MM.1S (cell line): Measurements from ENCODE around the gene SPDL1.

Source experiments
- DNase-seq: peaks from one replicate; pipeline ENCODE4 v3.0.0-alpha.2; 2015
- H2AFZ ChIP-seq: fragments of 300-600 bp; sonication (generic); 2 replicates; pipeline ENCODE4 v1.6.0; 2016; ENCODE audit warnings: antibody characterized with exemption, low read length
- H3F3A ChIP-seq: fragments of 300-600 bp; sonication (generic); 2 replicates; pipeline ENCODE4 v1.6.1; 2016; ENCODE audit warnings: mild to moderate bottlenecking, antibody characterized with exemption, low read length, moderate library complexity, mixed read lengths; ENCODE audit not compliant: insufficient read depth
- H3K27ac ChIP-seq: fragments of 300-600 bp; sonication (generic); 2 replicates; pipeline ENCODE4 v1.5.1; 2016; ENCODE audit warnings: mild to moderate bottlenecking, low read length
- H3K27me3 ChIP-seq: fragments of 300-600 bp; sonication (generic); replicated peaks from 2 replicates; pipeline ENCODE4 v1.6.0; 2016; ENCODE audit warnings: low read length; ENCODE audit not compliant: insufficient read depth
- H3K36me3 ChIP-seq: fragments of 300-600 bp; sonication (generic); replicated peaks from 2 replicates; pipeline ENCODE4 v1.6.1; 2016; ENCODE audit warnings: mild to moderate bottlenecking, low read length, mixed read lengths; ENCODE audit not compliant: insufficient read depth
- H3K4me1 ChIP-seq: fragments of 300-600 bp; sonication (generic); 2 replicates; pipeline ENCODE4 v1.6.1; 2016; ENCODE audit warnings: low read length, mixed read lengths
- H3K4me2 ChIP-seq: fragments of 300-600 bp; sonication (generic); 2 replicates; pipeline ENCODE4 v1.6.0; 2016; ENCODE audit warnings: low read depth, low read length
- H3K4me3 ChIP-seq: fragments of 300-600 bp; sonication (generic); 2 replicates; pipeline ENCODE4 v1.5.1; 2016; ENCODE audit warnings: low read length, mixed read lengths
- H3K79me2 ChIP-seq: fragments of 300-600 bp; sonication (generic); 2 replicates; pipeline ENCODE4 v1.6.1; 2016; ENCODE audit warnings: mixed run types, low read length, mixed read lengths
- H3K9ac ChIP-seq: fragments of 300-600 bp; sonication (generic); 2 replicates; pipeline ENCODE4 v1.6.1; 2016; ENCODE audit warnings: low read length, mixed read lengths
- H3K9me2 ChIP-seq: fragments of 300-600 bp; sonication (generic); replicated peaks from 2 replicates; pipeline ENCODE4 v1.6.1; 2016; ENCODE audit warnings: mild to moderate bottlenecking, low read length, mixed read lengths; ENCODE audit not compliant: insufficient read depth
- H3K9me3 ChIP-seq: fragments of 300-600 bp; sonication (generic); replicated peaks from 2 replicates; pipeline ENCODE4 v1.6.1; 2016; ENCODE audit warnings: mild to moderate bottlenecking, low read length, mixed read lengths; ENCODE audit not compliant: insufficient read depth
- H4K20me1 ChIP-seq: fragments of 300-600 bp; sonication (generic); 2 replicates; pipeline ENCODE4 v1.6.1; 2016; ENCODE audit warnings: mild to moderate bottlenecking, low read length, moderate library complexity, mixed read lengths; ENCODE audit not compliant: insufficient read depth
- EZH2 ChIP-seq: fragments of 300-600 bp; sonication (generic); optimal IDR thresholded peaks from 2 replicates; pipeline ENCODE3; 2017; ENCODE audit warnings: low read depth, mild to moderate bottlenecking, antibody characterized with exemption, low read length, mixed read lengths
- EZH2phosphoT487 ChIP-seq: fragments of 300-600 bp; sonication (generic); IDR thresholded peaks from 2 replicates; pipeline ENCODE4 v1.6.1; 2018; ENCODE audit warnings: antibody characterized with exemption, low read length
- TF ChIP-seq, protein P1 (sequence below): fragments of 300-600 bp; sonication (generic); IDR thresholded peaks from 2 replicates; pipeline ENCODE4 v1.5.1; 2016; ENCODE audit warnings: antibody characterized with exemption, low read length, mixed read lengths

The SPDL1 gene

DNA sequence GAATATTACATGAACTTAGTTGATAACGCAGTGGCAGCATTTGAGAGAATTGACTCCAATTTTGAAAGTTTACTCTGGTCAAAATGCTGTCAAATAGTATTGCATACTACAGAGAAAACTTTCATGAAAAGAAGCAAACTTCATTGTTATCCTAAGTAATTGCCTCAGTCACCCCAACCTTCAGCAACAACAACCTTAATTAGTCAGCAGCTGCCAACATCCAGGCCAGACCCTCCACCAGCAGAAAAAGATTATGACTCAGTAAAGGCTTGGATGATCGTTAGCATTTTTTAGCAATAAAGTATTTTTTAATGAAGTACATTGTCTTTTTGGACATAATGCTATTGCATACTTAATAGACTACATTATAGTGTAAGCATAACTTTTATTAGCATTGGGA, 40.8 kb upstream of the SPDL1 start:
- TF ChIP-seq, protein P1, sequence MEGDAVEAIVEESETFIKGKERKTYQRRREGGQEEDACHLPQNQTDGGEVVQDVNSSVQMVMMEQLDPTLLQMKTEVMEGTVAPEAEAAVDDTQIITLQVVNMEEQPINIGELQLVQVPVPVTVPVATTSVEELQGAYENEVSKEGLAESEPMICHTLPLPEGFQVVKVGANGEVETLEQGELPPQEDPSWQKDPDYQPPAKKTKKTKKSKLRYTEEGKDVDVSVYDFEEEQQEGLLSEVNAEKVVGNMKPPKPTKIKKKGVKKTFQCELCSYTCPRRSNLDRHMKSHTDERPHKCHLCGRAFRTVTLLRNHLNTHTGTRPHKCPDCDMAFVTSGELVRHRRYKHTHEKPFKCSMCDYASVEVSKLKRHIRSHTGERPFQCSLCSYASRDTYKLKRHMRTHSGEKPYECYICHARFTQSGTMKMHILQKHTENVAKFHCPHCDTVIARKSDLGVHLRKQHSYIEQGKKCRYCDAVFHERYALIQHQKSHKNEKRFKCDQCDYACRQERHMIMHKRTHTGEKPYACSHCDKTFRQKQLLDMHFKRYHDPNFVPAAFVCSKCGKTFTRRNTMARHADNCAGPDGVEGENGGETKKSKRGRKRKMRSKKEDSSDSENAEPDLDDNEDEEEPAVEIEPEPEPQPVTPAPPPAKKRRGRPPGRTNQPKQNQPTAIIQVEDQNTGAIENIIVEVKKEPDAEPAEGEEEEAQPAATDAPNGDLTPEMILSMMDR: no peak
- TF ChIP-seq EZH2: no peak
- no peak for TF ChIP-seq EZH2phosphoT487
- H3K9me2 ChIP-seq: no peaks in the 10 kb centered on the region
- DNase-seq: no peak
- H2AFZ ChIP-seq: no peak overlapping the region
- no peaks in the 10 kb centered on the region for H3K27me3 ChIP-seq
- H3K4me3 ChIP-seq: no peak overlapping the region
- H3K9ac ChIP-seq: no peak overlapping the region
- H3F3A ChIP-seq: no peaks in the 10 kb centered on the region
- no peaks in the 10 kb centered on the region for H3K4me1 ChIP-seq
- no peak overlapping the region for H3K27ac ChIP-seq
- H3K9me3 ChIP-seq: no peaks in the 10 kb centered on the region
- H3K79me2 ChIP-seq: no peaks in the 10 kb centered on the region
- no peaks in the 10 kb centered on the region for H4K20me1 ChIP-seq
- H3K4me2 ChIP-seq: no peak overlapping the region
- H3K36me3 ChIP-seq: no peaks in the 10 kb centered on the region

DNA sequence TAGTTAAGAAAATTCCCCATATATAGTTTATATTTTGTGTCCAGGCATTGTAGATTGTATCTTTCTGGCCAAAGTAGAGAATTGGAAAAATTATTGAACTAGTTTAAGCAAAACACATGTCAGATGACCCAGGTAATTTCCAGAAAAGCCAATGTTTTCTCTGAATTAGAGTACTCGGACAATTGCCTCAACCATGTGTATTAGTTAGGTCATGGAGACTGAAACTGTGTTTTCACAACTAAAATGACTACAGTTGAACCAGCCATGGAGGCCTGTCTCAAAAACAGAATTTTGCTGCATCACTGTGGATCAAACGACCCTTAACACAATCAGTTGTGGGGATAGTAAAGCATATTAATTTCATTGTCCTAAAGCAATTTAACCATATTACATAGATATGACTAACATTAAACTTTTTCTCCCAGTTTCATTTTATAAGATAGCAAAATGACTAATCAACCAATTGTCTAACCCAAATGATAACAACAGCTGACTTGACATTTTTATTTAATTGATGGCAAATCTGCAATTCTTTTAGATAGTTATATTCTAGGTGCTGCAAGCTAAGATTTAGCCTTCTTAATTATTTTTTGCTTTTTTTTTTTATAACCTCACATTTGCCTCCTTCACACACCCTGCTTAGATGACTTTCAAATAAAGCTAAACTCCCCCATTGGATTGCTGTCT, 39.2 kb upstream of the SPDL1 start:
- H3K36me3 ChIP-seq: no peaks in the 10 kb centered on the region
- no peaks in the 10 kb centered on the region for H3K9me3 ChIP-seq
- H3K4me3 ChIP-seq: no peak overlapping the region
- H3F3A ChIP-seq: no peaks in the 10 kb centered on the region
- no peaks in the 10 kb centered on the region for H3K9me2 ChIP-seq
- H2AFZ ChIP-seq: no peak overlapping the region
- no peak overlapping the region for H3K4me2 ChIP-seq
- no peaks in the 10 kb centered on the region for H4K20me1 ChIP-seq
- no peaks in the 10 kb centered on the region for H3K4me1 ChIP-seq
- DNase-seq: no peak
- H3K79me2 ChIP-seq: no peaks in the 10 kb centered on the region
- H3K27ac ChIP-seq: no peak overlapping the region
- H3K27me3 ChIP-seq: no peaks in the 10 kb centered on the region
- TF ChIP-seq EZH2phosphoT487: no peak
- TF ChIP-seq EZH2: no peak
- TF ChIP-seq, protein P1: no peak
- H3K9ac ChIP-seq: no peak overlapping the region

GRCh38 chr5:169545762-169546161, 37.8 kb upstream of the SPDL1 start:
- Histone ChIP-seq H4K20me1 (no peaks in the 10 kb centered on the region), H2AFZ (no peak overlapping the region), H3K4me2 (no peak overlapping the region), H3K27ac (no peak overlapping the region), H3F3A (no peaks in the 10 kb centered on the region), H3K9me3 (no peaks in the 10 kb centered on the region), H3K79me2 (no peaks in the 10 kb centered on the region), H3K4me1 (no peaks in the 10 kb centered on the region), H3K36me3 (no peaks in the 10 kb centered on the region), H3K9me2 (no peaks in the 10 kb centered on the region), H3K9ac (no peak overlapping the region), H3K27me3 (no peaks in the 10 kb centered on the region), H3K4me3 (no peak overlapping the region)
- TF ChIP-seq EZH2 (no peak), EZH2phosphoT487 (no peak)
- TF ChIP-seq, protein P1: no peak
- DNase-seq: no peak
